Activated CD8-positive, alpha-beta T cell treated with anti-CD3 and anti-CD28 coated beads, Interleukin-2, amount 10 ng/mL, durations not matched to agents 7 days and 5 days (primary cell): ENCODE measurements around the gene FNBP1L. TPM values are rescaled to one million over a fixed set of nuclear protein-coding genes. Genes with fewer than 3 reads are reported as not detected.

Experiments used
- ATAC-seq: fragments of 150-1000 bp; cut with Tn5 transposase; one replicate; pipeline ENCODE4 v1.10.0; 2021; ENCODE audit warnings: moderate library complexity
- CTCF ChIA-PET: fragments of 350-600 bp; sonication (Branson Sonifier 250); formaldehyde crosslinking; loops from one replicate; lab custom pipeline; 2021; ENCODE audit warnings: antibody characterized with exemption; lab: Charles Lee
- POLR2A ChIA-PET: fragments of 350-600 bp; sonication (Branson Sonifier 250); formaldehyde crosslinking; loops from one replicate; lab custom pipeline; 2021; ENCODE audit warnings: antibody characterized with exemption; lab: Charles Lee
- DNase-seq: peaks from one replicate; pipeline ENCODE4 v3.0.0-alpha.2; 2020
- H3K27ac Mint-ChIP-seq: one replicate; pipeline ENCODE4 v1.8.0; 2021; ENCODE audit warnings: mild to moderate bottlenecking, mixed read lengths
- H3K27me3 Mint-ChIP-seq: one replicate; pipeline ENCODE4 v1.8.0; 2021; ENCODE audit warnings: low read depth, mixed read lengths
- H3K36me3 Mint-ChIP-seq: one replicate; pipeline ENCODE4 v1.8.0; 2021; ENCODE audit warnings: low read depth, mixed read lengths
- H3K4me1 Mint-ChIP-seq: one replicate; pipeline ENCODE4 v1.8.0; 2021; ENCODE audit warnings: low read depth, mixed read lengths
- H3K4me3 Mint-ChIP-seq: one replicate; pipeline ENCODE4 v1.8.0; 2021; ENCODE audit warnings: mild to moderate bottlenecking, mixed read lengths
- H3K9me3 Mint-ChIP-seq: one replicate; pipeline ENCODE4 v1.8.0; 2022; ENCODE audit warnings: mixed read lengths; ENCODE audit not compliant: insufficient read depth
- total RNA-seq, 2 experiments: library from RNA; stranded (reverse); gene quantifications; one replicate each; pipeline ENCODE4 v1.2.3, GENCODE V29; 2021

Gene FNBP1L
- total RNA-seq, 2 experiments from 2014 or later = 0.10 TPM; not detected in 1

GRCh38 chr1:93565496-93566206 is 117.7 kb downstream of the FNBP1L start:
- Mint-ChIP-seq H3K9me3 (no peaks in the 10 kb centered on the region), H3K27me3 (no peaks in the 10 kb centered on the region), H3K27ac (no peak overlapping the region), H3K36me3 (no peaks in the 10 kb centered on the region), H3K4me3 (no peak overlapping the region), H3K4me1 (peaks cover 3% of the 10 kb centered on the region)
- ChIA-PET POLR2A (no interaction called here), CTCF (no interaction called here)
- ATAC-seq (no peak), DNase-seq (no peak)

DNA sequence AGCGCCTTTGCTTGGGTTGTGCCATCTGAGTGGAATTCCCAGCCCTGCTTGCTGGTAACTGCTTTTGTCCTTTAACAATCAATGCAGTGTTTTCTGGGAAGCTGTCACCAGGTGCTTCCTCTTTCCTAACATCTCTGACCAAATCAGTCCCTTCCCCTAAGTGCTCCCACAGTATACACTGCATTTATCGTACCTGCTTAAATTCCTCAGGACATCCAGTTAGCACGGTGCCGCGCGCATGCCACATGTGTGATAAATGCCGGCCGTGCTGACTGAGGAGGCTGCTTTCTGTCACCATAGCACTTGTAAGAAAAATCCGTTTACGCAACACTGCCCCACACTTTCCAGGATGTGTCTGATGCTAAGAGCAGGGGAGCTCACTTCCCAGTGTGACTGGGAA is 118.3 kb downstream of the FNBP1L start:
- POLR2A ChIA-PET = no interaction called here
- no peak for DNase-seq
- Mint-ChIP-seq H3K27ac (no peak overlapping the region), H3K4me3 (no peak overlapping the region), H3K36me3 (no peaks in the 10 kb centered on the region), H3K9me3 (no peaks in the 10 kb centered on the region), H3K27me3 (no peaks in the 10 kb centered on the region), H3K4me1 (peaks cover 3% of the 10 kb centered on the region)
- no peak for ATAC-seq
- CTCF ChIA-PET = no interaction called here

DNA sequence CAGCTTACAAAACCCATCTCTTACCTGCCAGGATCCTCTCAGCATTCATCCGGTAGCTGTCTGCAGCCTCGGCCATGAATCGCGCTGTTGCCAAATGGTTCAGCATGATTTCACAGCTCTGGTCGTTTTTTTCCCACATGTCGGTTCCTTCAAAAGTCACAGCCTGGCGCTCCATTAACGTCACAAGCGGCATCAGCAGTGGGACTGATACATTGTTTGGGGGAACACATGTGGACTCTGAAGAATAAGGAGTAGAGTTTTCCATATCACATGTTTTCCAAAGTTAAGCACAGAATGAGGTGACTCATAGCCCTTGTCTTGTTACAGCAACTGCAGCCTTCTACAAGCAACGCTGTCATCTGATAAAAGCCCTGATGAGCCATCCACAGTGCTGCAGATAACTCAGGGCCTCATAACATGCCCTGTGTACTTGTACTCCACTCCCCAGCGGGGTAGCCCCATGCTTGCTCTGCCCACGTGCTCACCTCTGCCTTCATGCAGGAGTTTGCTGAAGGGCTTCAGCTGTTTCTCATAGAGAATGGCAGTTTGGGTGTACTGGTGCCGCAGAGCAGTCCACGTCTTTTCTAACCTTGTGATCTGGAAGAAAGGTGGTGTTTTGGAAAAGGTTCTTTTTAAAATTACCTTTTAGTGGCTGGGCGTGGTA is 119.5 kb downstream of the FNBP1L start:
- Mint-ChIP-seq H3K27me3 (no peaks in the 10 kb centered on the region), H3K27ac (no peak overlapping the region), H3K36me3 (no peaks in the 10 kb centered on the region), H3K9me3 (no peaks in the 10 kb centered on the region), H3K4me1 (peaks cover 3% of the 10 kb centered on the region), H3K4me3 (no peak overlapping the region)
- DNase-seq = no peak
- ChIA-PET CTCF (no interaction called here), POLR2A (interaction anchor here (0.5 kb wide), 1 partner anchor 34 kb away, joined by 4 read pairs; no protein-coding TSS in a partner anchor)
- no peak for ATAC-seq

GRCh38 chr1:93569489-93569888 is 121.6 kb downstream of the FNBP1L start:
- ChIA-PET POLR2A (no interaction called here), CTCF (no interaction called here)
- H3K27ac Mint-ChIP-seq = no peak overlapping the region
- ATAC-seq = no peak
- no peak for DNase-seq
- H3K4me1 Mint-ChIP-seq = peaks cover 2% of the 10 kb centered on the region
- no peaks in the 10 kb centered on the region for H3K36me3 Mint-ChIP-seq
- no peaks in the 10 kb centered on the region for H3K9me3 Mint-ChIP-seq
- H3K27me3 Mint-ChIP-seq = no peaks in the 10 kb centered on the region
- H3K4me3 Mint-ChIP-seq = no peak overlapping the region

DNA sequence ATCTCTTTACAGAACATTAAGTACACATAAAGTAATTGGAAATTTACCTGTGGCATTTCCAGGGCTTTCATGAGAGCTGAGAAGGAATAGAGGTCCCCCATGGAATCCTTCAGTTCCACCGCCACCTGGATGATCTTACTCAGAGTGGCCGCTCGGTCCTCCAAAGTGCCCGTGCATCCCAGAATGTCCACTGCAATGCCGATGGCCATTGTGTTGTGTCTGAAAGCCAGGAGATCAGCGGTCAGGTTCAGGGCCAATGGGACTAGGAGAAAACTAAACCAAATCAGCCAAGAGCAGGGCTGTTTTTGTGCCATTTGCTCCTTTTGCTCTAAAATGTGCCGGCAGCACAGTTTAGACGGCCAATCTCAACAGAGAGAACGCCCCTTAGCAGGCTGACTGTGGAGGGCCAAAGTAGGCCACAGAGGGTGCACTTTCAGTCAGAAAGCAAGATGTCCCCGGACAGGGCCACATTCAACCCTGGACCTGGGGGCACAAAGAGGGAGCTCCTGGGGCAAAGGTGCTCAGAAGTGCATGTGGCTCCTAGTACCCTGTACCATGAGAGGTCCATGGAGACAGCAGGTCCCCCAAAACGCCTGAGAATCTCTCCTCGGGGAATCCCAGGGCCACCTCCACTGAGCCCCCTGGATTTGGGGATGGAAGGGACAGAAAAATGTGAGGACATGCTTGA is 123.8 kb downstream of the FNBP1L start:
- no peaks in the 10 kb centered on the region for H3K9me3 Mint-ChIP-seq
- ChIA-PET POLR2A (no interaction called here), CTCF (no interaction called here)
- no peak overlapping the region for H3K4me3 Mint-ChIP-seq
- no peaks in the 10 kb centered on the region for H3K27me3 Mint-ChIP-seq
- no peak overlapping the region for H3K27ac Mint-ChIP-seq
- no peak for DNase-seq
- H3K36me3 Mint-ChIP-seq = no peaks in the 10 kb centered on the region
- ATAC-seq = no peak
- H3K4me1 Mint-ChIP-seq = no peaks in the 10 kb centered on the region

GRCh38 chr1:93573940-93574469 is 126.1 kb downstream of the FNBP1L start:
- CTCF ChIA-PET = no interaction called here
- no peaks in the 10 kb centered on the region for H3K4me1 Mint-ChIP-seq
- no peak for ATAC-seq

GRCh38 chr1:93574511-93574910 is 126.6 kb downstream of the FNBP1L start:
- H3K4me1 Mint-ChIP-seq = no peaks in the 10 kb centered on the region
- ATAC-seq (no peak), DNase-seq (no peak)
- ChIA-PET CTCF (no interaction called here), POLR2A (no interaction called here)
- no peak overlapping the region for H3K27ac Mint-ChIP-seq
- H3K4me3 Mint-ChIP-seq = no peak overlapping the region
- H3K9me3 Mint-ChIP-seq = no peaks in the 10 kb centered on the region
- no peaks in the 10 kb centered on the region for H3K36me3 Mint-ChIP-seq
- H3K27me3 Mint-ChIP-seq = no peaks in the 10 kb centered on the region

More at GRCh38 chr1:93573940-93574469, 126.1 kb downstream of the FNBP1L start:
- no peak overlapping the region for H3K27ac Mint-ChIP-seq
- no peaks in the 10 kb centered on the region for H3K27me3 Mint-ChIP-seq
- no peak overlapping the region for H3K4me3 Mint-ChIP-seq
- no peaks in the 10 kb centered on the region for H3K36me3 Mint-ChIP-seq
- no peaks in the 10 kb centered on the region for H3K9me3 Mint-ChIP-seq
- no peak for DNase-seq
- POLR2A ChIA-PET = no interaction called here

DNA sequence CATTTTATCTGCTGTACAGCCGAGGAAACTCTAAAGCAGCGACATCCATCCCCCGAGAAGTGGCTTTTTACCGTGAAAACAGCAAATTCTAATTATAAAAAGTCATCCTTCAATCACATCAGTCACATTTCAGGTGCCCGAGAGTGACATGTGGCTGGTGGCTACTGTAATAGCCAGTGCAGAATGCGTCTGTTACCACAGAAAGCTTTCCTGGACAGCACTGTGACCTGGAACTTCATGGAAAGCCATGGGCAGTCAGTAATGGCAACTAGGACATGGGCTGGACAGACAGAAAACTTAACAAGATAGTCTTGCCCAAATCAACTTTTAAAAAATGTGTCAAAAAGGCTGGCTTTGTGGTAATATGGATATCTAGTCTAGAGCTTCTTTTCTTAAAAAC is 127.1 kb downstream of the FNBP1L start:
- Mint-ChIP-seq H3K4me1 (no peaks in the 10 kb centered on the region), H3K4me3 (no peak overlapping the region), H3K36me3 (no peaks in the 10 kb centered on the region), H3K27me3 (no peaks in the 10 kb centered on the region), H3K9me3 (no peaks in the 10 kb centered on the region), H3K27ac (no peak overlapping the region)
- no peak for DNase-seq
- ChIA-PET CTCF (no interaction called here), POLR2A (no interaction called here)
- ATAC-seq = no peak

- no peaks in the 10 kb centered on the region for H3K9me3 Mint-ChIP-seq
- POLR2A ChIA-PET = no interaction called here
Observed at GRCh38 chr1:93575621-93576284, 127.8 kb downstream of the FNBP1L start.

DNA sequence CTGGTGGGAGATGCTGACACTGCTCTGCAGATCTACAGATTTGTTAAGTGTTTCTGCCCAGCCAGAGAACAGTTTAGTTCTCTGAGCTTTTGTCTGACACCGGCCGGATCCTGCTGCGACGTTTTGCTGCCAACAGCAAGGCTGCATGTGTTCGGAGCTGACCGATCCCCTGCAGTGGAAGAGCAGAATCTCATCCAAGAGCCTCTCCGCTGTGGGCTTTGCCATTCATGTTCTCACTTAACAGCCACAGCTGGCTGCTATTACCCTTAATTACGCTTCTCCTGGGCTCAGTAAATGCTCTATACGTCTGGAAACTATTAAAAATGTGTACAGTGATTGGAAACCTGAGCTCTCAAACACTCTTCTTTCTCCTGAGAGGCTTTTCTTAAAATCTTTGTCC is 128.4 kb downstream of the FNBP1L start:
- ChIA-PET CTCF (interaction anchor here (1.5 kb wide), 1 partner anchor 272 kb away, joined by 4 read pairs; no protein-coding TSS in a partner anchor), POLR2A (no interaction called here)
- H3K4me1 Mint-ChIP-seq = no peaks in the 10 kb centered on the region
- no peak overlapping the region for H3K27ac Mint-ChIP-seq
- no peak for DNase-seq
- H3K27me3 Mint-ChIP-seq = no peaks in the 10 kb centered on the region
- H3K4me3 Mint-ChIP-seq = no peak overlapping the region
- no peak for ATAC-seq
- H3K9me3 Mint-ChIP-seq = no peaks in the 10 kb centered on the region
- no peaks in the 10 kb centered on the region for H3K36me3 Mint-ChIP-seq

More at GRCh38 chr1:93575621-93576284, 127.8 kb downstream of the FNBP1L start:
- H3K4me1 Mint-ChIP-seq = no peaks in the 10 kb centered on the region
- DNase-seq = no peak
- H3K27me3 Mint-ChIP-seq = no peaks in the 10 kb centered on the region
- no peak overlapping the region for H3K27ac Mint-ChIP-seq
- no peak for ATAC-seq
- CTCF ChIA-PET = interaction anchor here (1.5 kb wide), 1 partner anchor 271 kb away, joined by 4 read pairs; no protein-coding TSS in a partner anchor
- no peak overlapping the region for H3K4me3 Mint-ChIP-seq
- H3K36me3 Mint-ChIP-seq = no peaks in the 10 kb centered on the region

DNA sequence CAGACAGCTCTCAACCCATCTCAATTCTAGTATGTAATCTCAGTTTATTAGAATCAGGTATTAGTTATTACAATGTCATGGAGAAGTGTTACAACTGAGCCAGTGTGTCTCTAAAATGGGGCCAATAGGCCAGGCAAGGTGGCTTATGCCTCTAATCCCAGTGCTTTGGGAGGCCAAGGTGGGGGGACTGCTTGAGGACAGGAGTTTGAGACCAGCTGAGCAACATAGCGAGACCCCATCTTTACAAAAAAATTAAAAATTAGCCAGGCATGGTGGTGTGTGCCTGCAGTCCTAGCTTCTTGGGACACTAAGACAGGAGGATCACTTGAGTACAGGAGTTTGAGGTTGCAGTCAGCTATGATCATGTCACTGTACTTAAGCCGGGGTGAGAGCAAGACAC is 128.8 kb downstream of the FNBP1L start:
- Mint-ChIP-seq H3K4me1 (no peaks in the 10 kb centered on the region), H3K27me3 (no peaks in the 10 kb centered on the region), H3K4me3 (no peak overlapping the region), H3K36me3 (no peaks in the 10 kb centered on the region), H3K27ac (no peak overlapping the region), H3K9me3 (no peaks in the 10 kb centered on the region)
- POLR2A ChIA-PET = no interaction called here
- ATAC-seq (no peak), DNase-seq (no peak)
- CTCF ChIA-PET = interaction anchor here (1.5 kb wide), 1 partner anchor 272 kb away, joined by 4 read pairs; no protein-coding TSS in a partner anchor
